Gastrocnemius medialis (tissue), 4 donors: ENCODE results near the gene ATP6V1B1.

Experiments
- POLR2A ChIP-seq, 2 donors: fragments of 450-650 bp; IDR thresholded peaks; one replicate each; pipeline ENCODE4 v1.6.1; 2017; ENCODE audit warnings: antibody characterized with exemption in 2 of 2, mild to moderate bottlenecking in 2 of 2, moderate library complexity in 2 of 2
- TF ChIP-seq, protein P1 (sequence below), 5 experiments: fragments of 450-650 bp in 3 of 5; fragments of 200-600 bp in 2 of 5; sonication (generic) in 2 of 5; IDR thresholded peaks in 4 of 5; conservative IDR thresholded peaks in 1 of 5; 1 replicate in 4 of 5; 2 replicates in 1 of 5; pipeline ENCODE4 v1.5.1; 2016 to 2019; ENCODE audit warnings: antibody characterized with exemption in 5 of 5, mild to moderate bottlenecking in 3 of 5, moderate library complexity in 3 of 5

DNA sequence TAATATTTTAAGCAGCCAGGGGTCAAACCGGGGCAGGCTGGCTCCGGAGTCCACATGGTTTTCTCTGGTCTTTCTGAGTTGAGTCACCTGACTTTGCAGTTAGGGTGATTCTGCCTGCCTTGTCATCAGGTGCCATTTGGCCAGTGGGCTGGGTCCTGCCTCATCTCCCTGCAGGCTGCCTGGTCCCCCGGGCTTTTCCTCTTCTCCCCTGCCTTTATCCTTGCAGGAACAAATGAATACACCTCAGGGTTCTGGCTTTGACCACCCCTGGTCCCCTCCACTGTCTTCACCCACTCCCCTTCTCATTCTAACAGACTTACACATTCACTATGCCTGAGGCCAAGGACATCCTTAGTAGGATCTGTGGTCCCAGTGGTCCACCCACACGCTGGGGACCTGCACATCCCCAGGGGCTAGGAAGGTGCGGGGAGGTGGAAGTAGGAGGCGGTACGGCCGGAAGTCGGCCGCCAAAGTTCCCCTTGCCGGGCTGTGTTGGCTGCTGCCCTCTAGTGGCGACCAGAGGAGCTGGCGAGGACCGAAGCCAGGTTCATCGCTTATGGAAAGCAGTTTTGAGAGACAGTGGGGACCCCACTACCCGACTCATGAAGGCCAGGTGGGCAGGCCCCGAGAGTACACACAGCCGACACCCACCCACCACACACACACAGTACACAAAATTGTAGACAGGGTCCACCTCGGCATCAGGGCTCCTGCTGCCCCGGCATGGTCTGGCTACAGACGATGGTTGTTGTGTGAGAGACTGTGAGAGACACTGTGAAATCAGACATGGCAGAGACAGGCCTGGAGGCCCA, 65.3 kb downstream of the ATP6V1B1 start:
- TF ChIP-seq, protein P1, sequence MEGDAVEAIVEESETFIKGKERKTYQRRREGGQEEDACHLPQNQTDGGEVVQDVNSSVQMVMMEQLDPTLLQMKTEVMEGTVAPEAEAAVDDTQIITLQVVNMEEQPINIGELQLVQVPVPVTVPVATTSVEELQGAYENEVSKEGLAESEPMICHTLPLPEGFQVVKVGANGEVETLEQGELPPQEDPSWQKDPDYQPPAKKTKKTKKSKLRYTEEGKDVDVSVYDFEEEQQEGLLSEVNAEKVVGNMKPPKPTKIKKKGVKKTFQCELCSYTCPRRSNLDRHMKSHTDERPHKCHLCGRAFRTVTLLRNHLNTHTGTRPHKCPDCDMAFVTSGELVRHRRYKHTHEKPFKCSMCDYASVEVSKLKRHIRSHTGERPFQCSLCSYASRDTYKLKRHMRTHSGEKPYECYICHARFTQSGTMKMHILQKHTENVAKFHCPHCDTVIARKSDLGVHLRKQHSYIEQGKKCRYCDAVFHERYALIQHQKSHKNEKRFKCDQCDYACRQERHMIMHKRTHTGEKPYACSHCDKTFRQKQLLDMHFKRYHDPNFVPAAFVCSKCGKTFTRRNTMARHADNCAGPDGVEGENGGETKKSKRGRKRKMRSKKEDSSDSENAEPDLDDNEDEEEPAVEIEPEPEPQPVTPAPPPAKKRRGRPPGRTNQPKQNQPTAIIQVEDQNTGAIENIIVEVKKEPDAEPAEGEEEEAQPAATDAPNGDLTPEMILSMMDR (IDR thresholded peaks at IDR 0.05 in 4 of 5, conservative IDR thresholded peaks at IDR 0.05 in 1 of 5), result peak; percentile 60 to 95 (median 82)
- no peak for TF ChIP-seq POLR2A (IDR thresholded peaks at IDR 0.05)
